Endodermal cell (in vitro differentiated cells): ENCODE data around the gene PMIS2. TPM values are rescaled to one million over a fixed set of nuclear protein-coding genes. Genes with fewer than 3 reads are reported as not detected.

Experiments used
- DNase-seq: peaks from one replicate; pipeline ENCODE4 v3.0.0-alpha.2; 2017
- H3K27ac ChIP-seq: 2 replicates; pipeline ENCODE4 v1.5.1; 2013; ENCODE audit warnings: mild to moderate bottlenecking, low read depth, low read length, moderate library complexity
- H3K27me3 ChIP-seq: 2 replicates; pipeline ENCODE4 v1.6.1; 2013; ENCODE audit warnings: mild to moderate bottlenecking, low read length, moderate library complexity; ENCODE audit not compliant: insufficient read depth, control insufficient read depth, poor library complexity, severe bottlenecking
- H3K36me3 ChIP-seq: 2 replicates; pipeline ENCODE4 v1.7.0; 2013; ENCODE audit warnings: mild to moderate bottlenecking, low read length, moderate library complexity; ENCODE audit not compliant: control insufficient read depth, insufficient read depth
- H3K4me1 ChIP-seq: one replicate; pipeline ENCODE4 v1.7.0; 2013; ENCODE audit warnings: low read length; ENCODE audit not compliant: control insufficient read depth, insufficient read depth
- H3K4me3 ChIP-seq: 2 replicates; pipeline ENCODE4 v1.5.1; 2013; ENCODE audit warnings: mild to moderate bottlenecking, low read length, moderate library complexity
- H3K9ac ChIP-seq: 2 replicates; pipeline ENCODE4 v1.6.1; 2013; ENCODE audit warnings: mild to moderate bottlenecking, low read length, moderate library complexity; ENCODE audit not compliant: poor library complexity, severe bottlenecking; ENCODE audit errors: extremely low read depth
- H3K9me3 ChIP-seq: 2 replicates; pipeline ENCODE4 v1.6.1; 2013; ENCODE audit warnings: mild to moderate bottlenecking, low read length, moderate library complexity; ENCODE audit not compliant: control insufficient read depth
- H3K27ac Mint-ChIP-seq: 2 replicates; pipeline ENCODE4 v1.8.0; 2020; ENCODE audit warnings: mixed read lengths
- H3K27me3 Mint-ChIP-seq: 2 replicates; pipeline ENCODE4 v1.8.0; 2021; ENCODE audit warnings: mild to moderate bottlenecking, mixed read lengths; ENCODE audit not compliant: insufficient read depth
- H3K36me3 Mint-ChIP-seq: 2 replicates; pipeline ENCODE4 v1.8.0; 2020; ENCODE audit warnings: low read depth, mixed read lengths
- H3K4me1 Mint-ChIP-seq: 2 replicates; pipeline ENCODE4 v1.8.0; 2020; ENCODE audit warnings: mixed read lengths
- H3K4me3 Mint-ChIP-seq: 2 replicates; pipeline ENCODE4 v1.8.0; 2020; ENCODE audit warnings: mild to moderate bottlenecking, moderate library complexity, mixed read lengths
- H3K9me3 Mint-ChIP-seq: 2 replicates; pipeline ENCODE4 v1.8.0; 2020; ENCODE audit warnings: mild to moderate bottlenecking, mixed read lengths
- CTCF ChIP-seq: fragments of 200-600 bp; sonication (generic); conservative IDR thresholded peaks from 2 replicates; pipeline ENCODE4 v1.5.0; 2021; ENCODE audit warnings: antibody characterized with exemption, mild to moderate bottlenecking
- WGBS, 2 experiments: methylation state at CpG; one replicate each; pipeline versions ENCODE4 v1.1.5 to v1.1.7; 2013; ENCODE audit warnings: missing lambda C conversion rate in 2 of 2, mixed read lengths in 1 of 2; ENCODE audit not compliant: insufficient coverage in 1 of 2, insufficient read length in 1 of 2; 5-methylcytosine and 5-hydroxymethylcytosine counted together
- total RNA-seq, 2 donors: library from RNA; stranded (reverse); fragmentation: NEBNext Ultra II Directional in 1 of 2; extraction: Animal tissue kit (Norgen Biotek cat#: 25700) in 1 of 2; gene quantifications; 2 replicates in 1 of 2; 3 replicates in 1 of 2; pipeline ENCODE4 v1.2.1, GENCODE V29; 2021

PMIS2 gene
- total RNA-seq, 2 donors from 2014 or later, result not detected

GRCh38 chr19:35577918-35578317, 8.1 kb upstream of the PMIS2 start:
- Histone ChIP-seq H3K4me3 (no peak overlapping the region), H3K4me1 (no peaks in the 10 kb centered on the region), H3K27ac (no peak overlapping the region), H3K9me3 (peaks cover 24% of the 10 kb centered on the region), H3K9ac (no peak overlapping the region), H3K36me3 (no peaks in the 10 kb centered on the region), H3K27me3 (no peaks in the 10 kb centered on the region)
- Mint-ChIP-seq H3K4me3 (no peak overlapping the region), H3K27me3 (peaks cover 25% of the 10 kb centered on the region), H3K36me3 (no peaks in the 10 kb centered on the region), H3K27ac (no peak overlapping the region), H3K9me3 (peaks cover 47% of the 10 kb centered on the region), H3K4me1 (no peaks in the 10 kb centered on the region)
- no peak for TF ChIP-seq CTCF
- no peak for DNase-seq
- 93% methylated on average over 1 of the region's 1 CpG; no CpG with 5 or more reads in 1 of the 2 experiments for whole genome bisulfite sequencing, 2 experiments

GRCh38 chr19:35578707-35579106, 7.3 kb upstream of the PMIS2 start:
- peaks cover 24% of the 10 kb centered on the region for H3K9me3 ChIP-seq
- no peak overlapping the region for H3K27ac Mint-ChIP-seq
- H3K9me3 Mint-ChIP-seq, result peaks cover 47% of the 10 kb centered on the region
- no peak overlapping the region for H3K4me3 ChIP-seq
- H3K9ac ChIP-seq, result no peak overlapping the region
- no peaks in the 10 kb centered on the region for H3K4me1 Mint-ChIP-seq
- no peaks in the 10 kb centered on the region for H3K36me3 Mint-ChIP-seq
- no peaks in the 10 kb centered on the region for H3K4me1 ChIP-seq
- H3K27ac ChIP-seq, result no peak overlapping the region
- H3K36me3 ChIP-seq, result no peaks in the 10 kb centered on the region
- H3K4me3 Mint-ChIP-seq, result no peak overlapping the region
- no peak for TF ChIP-seq CTCF
- peaks cover 25% of the 10 kb centered on the region for H3K27me3 Mint-ChIP-seq
- no peaks in the 10 kb centered on the region for H3K27me3 ChIP-seq
- 73 to 79% methylated on average over 7 of the region's 7 CpGs for WGBS, 2 experiments
- no peak for DNase-seq

- H3K27me3 Mint-ChIP-seq, result peaks cover 41% of the 10 kb centered on the region
Measured at GRCh38 chr19:35582760-35583159, 3.2 kb upstream of the PMIS2 start.

More at GRCh38 chr19:35582760-35583159, 3.2 kb upstream of the PMIS2 start:
- H3K9ac ChIP-seq, result no peak overlapping the region
- peaks cover 4% of the 10 kb centered on the region for H3K9me3 ChIP-seq
- no peak overlapping the region for H3K4me3 ChIP-seq
- no peaks in the 10 kb centered on the region for H3K4me1 Mint-ChIP-seq
- no peak overlapping the region for H3K27ac Mint-ChIP-seq
- H3K4me3 Mint-ChIP-seq, result no peak overlapping the region
- no peak for DNase-seq
- no peak for TF ChIP-seq CTCF
- no peaks in the 10 kb centered on the region for H3K36me3 Mint-ChIP-seq
- peaks cover 14% of the 10 kb centered on the region for H3K9me3 Mint-ChIP-seq
- no peaks in the 10 kb centered on the region for H3K36me3 ChIP-seq
- no peaks in the 10 kb centered on the region for H3K4me1 ChIP-seq
- H3K27ac ChIP-seq, result no peak overlapping the region
- H3K27me3 ChIP-seq, result peaks cover 15% of the 10 kb centered on the region
- 86 to 87% methylated on average over 1 of the region's 1 CpG for WGBS, 2 experiments
